ENCODE results near the gene GALNT2.

DNA sequence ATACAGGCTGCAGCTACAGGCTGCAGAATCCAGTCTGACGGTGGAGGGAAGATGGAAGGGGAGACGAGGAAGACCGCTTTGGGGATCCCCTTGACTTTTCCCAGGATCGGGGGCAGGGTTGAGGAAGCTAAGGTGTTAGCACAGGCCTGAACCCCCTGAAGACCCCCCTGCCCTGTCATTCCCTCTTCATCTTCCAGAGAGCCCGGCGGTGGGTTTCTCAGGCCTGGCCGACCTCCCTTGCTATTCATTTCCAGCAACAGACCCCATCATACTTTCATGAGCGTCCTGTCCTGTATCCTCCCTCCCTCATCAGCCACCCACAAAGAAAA lies 247.1 kb downstream of the GALNT2 start:
- TF ChIP-seq, protein P1, sequence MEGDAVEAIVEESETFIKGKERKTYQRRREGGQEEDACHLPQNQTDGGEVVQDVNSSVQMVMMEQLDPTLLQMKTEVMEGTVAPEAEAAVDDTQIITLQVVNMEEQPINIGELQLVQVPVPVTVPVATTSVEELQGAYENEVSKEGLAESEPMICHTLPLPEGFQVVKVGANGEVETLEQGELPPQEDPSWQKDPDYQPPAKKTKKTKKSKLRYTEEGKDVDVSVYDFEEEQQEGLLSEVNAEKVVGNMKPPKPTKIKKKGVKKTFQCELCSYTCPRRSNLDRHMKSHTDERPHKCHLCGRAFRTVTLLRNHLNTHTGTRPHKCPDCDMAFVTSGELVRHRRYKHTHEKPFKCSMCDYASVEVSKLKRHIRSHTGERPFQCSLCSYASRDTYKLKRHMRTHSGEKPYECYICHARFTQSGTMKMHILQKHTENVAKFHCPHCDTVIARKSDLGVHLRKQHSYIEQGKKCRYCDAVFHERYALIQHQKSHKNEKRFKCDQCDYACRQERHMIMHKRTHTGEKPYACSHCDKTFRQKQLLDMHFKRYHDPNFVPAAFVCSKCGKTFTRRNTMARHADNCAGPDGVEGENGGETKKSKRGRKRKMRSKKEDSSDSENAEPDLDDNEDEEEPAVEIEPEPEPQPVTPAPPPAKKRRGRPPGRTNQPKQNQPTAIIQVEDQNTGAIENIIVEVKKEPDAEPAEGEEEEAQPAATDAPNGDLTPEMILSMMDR (conservative IDR thresholded peaks at IDR 0.05; ENCODE audit: low read depth in 2 of 2), result no peak
- TF ChIP-seq CREB1 (CRISPR knock-in tag; IDR thresholded peaks at IDR 0.05; ENCODE audit: low read depth), result no peak
- TF ChIP-seq, protein P2, sequence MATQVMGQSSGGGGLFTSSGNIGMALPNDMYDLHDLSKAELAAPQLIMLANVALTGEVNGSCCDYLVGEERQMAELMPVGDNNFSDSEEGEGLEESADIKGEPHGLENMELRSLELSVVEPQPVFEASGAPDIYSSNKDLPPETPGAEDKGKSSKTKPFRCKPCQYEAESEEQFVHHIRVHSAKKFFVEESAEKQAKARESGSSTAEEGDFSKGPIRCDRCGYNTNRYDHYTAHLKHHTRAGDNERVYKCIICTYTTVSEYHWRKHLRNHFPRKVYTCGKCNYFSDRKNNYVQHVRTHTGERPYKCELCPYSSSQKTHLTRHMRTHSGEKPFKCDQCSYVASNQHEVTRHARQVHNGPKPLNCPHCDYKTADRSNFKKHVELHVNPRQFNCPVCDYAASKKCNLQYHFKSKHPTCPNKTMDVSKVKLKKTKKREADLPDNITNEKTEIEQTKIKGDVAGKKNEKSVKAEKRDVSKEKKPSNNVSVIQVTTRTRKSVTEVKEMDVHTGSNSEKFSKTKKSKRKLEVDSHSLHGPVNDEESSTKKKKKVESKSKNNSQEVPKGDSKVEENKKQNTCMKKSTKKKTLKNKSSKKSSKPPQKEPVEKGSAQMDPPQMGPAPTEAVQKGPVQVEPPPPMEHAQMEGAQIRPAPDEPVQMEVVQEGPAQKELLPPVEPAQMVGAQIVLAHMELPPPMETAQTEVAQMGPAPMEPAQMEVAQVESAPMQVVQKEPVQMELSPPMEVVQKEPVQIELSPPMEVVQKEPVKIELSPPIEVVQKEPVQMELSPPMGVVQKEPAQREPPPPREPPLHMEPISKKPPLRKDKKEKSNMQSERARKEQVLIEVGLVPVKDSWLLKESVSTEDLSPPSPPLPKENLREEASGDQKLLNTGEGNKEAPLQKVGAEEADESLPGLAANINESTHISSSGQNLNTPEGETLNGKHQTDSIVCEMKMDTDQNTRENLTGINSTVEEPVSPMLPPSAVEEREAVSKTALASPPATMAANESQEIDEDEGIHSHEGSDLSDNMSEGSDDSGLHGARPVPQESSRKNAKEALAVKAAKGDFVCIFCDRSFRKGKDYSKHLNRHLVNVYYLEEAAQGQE (IDR thresholded peaks at IDR 0.05; ENCODE audit: unreplicated experiment), result no peak
- TF ChIP-seq EZH2 (IDR thresholded peaks at IDR 0.05; ENCODE audit: low read depth, unreplicated experiment), result no peak
- no peak for TF ChIP-seq POLR2AphosphoS5 (IDR thresholded peaks at IDR 0.05; ENCODE audit: low read depth)

Data from GM23338 (cell line).